GM12878 (cell line): ENCODE measurements around the gene MGARP. TPM values are rescaled to one million over a fixed set of nuclear protein-coding genes. Genes with fewer than 3 reads are reported as not detected.

Experiments
- ATAC-seq: fragments of 200-7000 bp; cut with Tn5 transposase; 3 replicates; pipeline ENCODE4 v1.9.1; 2020; ENCODE audit warnings: mild to moderate bottlenecking, moderate library complexity
- BruUV-seq: library from RNA; stranded (reverse); fragments of 400-500 nt; replicated peaks from 2 replicates; lab custom pipeline; 2021; lab: Mats Ljungman, UMichigan
- CTCF ChIA-PET: fragments of 300-600 bp; sonication (Branson Sonifier 250); formaldehyde crosslinking; extraction: SDS; loops from one replicate; lab custom pipeline; 2021; ENCODE audit warnings: inconsistent platforms; lab: Yijun Ruan, JAX
- POLR2A ChIA-PET: fragments of 350-600 bp; formaldehyde crosslinking; extraction: SDS; loops from one replicate; lab custom pipeline; 2021; ENCODE audit warnings: inconsistent platforms; lab: Charles Lee
- RAD21 ChIA-PET: fragments of 300-600 bp; sonication (Branson Sonifier 250); formaldehyde crosslinking; loops from one replicate; lab custom pipeline; 2023; ENCODE audit warnings: antibody characterized with exemption; ENCODE audit not compliant: unreplicated experiment; lab: Charles Lee
- SMC1A ChIA-PET: fragments of 300-600 bp; sonication (Branson Sonifier 250); formaldehyde crosslinking; loops from one replicate; lab custom pipeline; 2023; ENCODE audit not compliant: unreplicated experiment, uncharacterized antibody; lab: Charles Lee
- DNase-seq: peaks from one replicate; pipeline ENCODE4 v3.0.0-alpha.2; 2011; ENCODE audit warnings: low read depth, low spot score
- FAIRE-seq: peaks from 3 replicates; lab custom pipeline; 2011; peaks lifted over from hg19 to GRCh38; lab: Jason Lieb, UNC
- H2AFZ ChIP-seq: 2 replicates; pipeline ENCODE4 v1.6.0; 2011; ENCODE audit warnings: low read depth, low read length, control low read depth; ENCODE audit not compliant: control insufficient read depth
- H3K27ac ChIP-seq: 2 replicates; pipeline ENCODE4 v1.5.1; 2011; ENCODE audit warnings: control low read depth; ENCODE audit not compliant: control insufficient read depth, insufficient read depth
- H3K27me3 ChIP-seq, 2 experiments: replicated peaks in 1 of 2; 2 replicates each; pipeline versions ENCODE4 v1.6.0 to v1.6.1; 2011; ENCODE audit warnings: low read length in 1 of 2; ENCODE audit not compliant: control insufficient read depth in 2 of 2, insufficient read depth in 2 of 2
- H3K36me3 ChIP-seq, 2 experiments: 2 replicates each; pipeline ENCODE4 v1.5.1; 2011; ENCODE audit warnings: low read length in 1 of 2; ENCODE audit not compliant: control insufficient read depth in 2 of 2, insufficient read depth in 2 of 2
- H3K4me1 ChIP-seq: 2 replicates; pipeline ENCODE4 v1.6.1; 2011; ENCODE audit warnings: mild to moderate bottlenecking, low read length, moderate library complexity, mixed read lengths; ENCODE audit not compliant: control insufficient read depth, insufficient read depth
- H3K4me2 ChIP-seq: 2 replicates; pipeline ENCODE4 v1.6.0; 2011; ENCODE audit warnings: control low read depth; ENCODE audit not compliant: control insufficient read depth, insufficient read depth
- H3K4me3 ChIP-seq: fragments of 200-600 bp; sonication (generic); 2 replicates; pipeline ENCODE4 v1.5.1; 2016
- H3K79me2 ChIP-seq: 2 replicates; pipeline ENCODE4 v1.6.0; 2011; ENCODE audit warnings: low read length; ENCODE audit not compliant: control insufficient read depth, insufficient read depth
- H3K9ac ChIP-seq: 2 replicates; pipeline ENCODE4 v1.8.0; 2011; ENCODE audit warnings: low read length, control low read depth, mixed read lengths; ENCODE audit not compliant: control insufficient read depth, insufficient read depth
- H3K9me3 ChIP-seq: replicated peaks from 3 replicates; pipeline ENCODE4 v1.5.1; 2011; ENCODE audit warnings: mild to moderate bottlenecking, low read length; ENCODE audit not compliant: control insufficient read depth, insufficient read depth
- H4K20me1 ChIP-seq: 2 replicates; pipeline ENCODE4 v1.6.0; 2011; ENCODE audit not compliant: control insufficient read depth, insufficient read depth
- CBX5 ChIP-seq: sonication (generic); IDR thresholded peaks from 2 replicates; pipeline ENCODE4 v1.6.1; 2016; ENCODE audit warnings: low read depth, moderate library complexity, mild to moderate bottlenecking, inconsistent platforms
- DPF2 ChIP-seq: fragments of 450-650 bp; IDR thresholded peaks from 2 replicates; pipeline ENCODE4 v1.6.1; 2017; ENCODE audit warnings: mild to moderate bottlenecking
- EGR1 ChIP-seq, 2 experiments: IDR thresholded peaks; 1 replicate in 1 of 2; 2 replicates in 1 of 2; pipeline ENCODE4 v1.6.1; 2011 to 2012; ENCODE audit warnings: low read depth in 2 of 2, low read length in 2 of 2, borderline replicate concordance in 1 of 2, mild to moderate bottlenecking in 1 of 2, moderate library complexity in 1 of 2
- FOXM1 ChIP-seq: IDR thresholded peaks from 2 replicates; pipeline ENCODE4 v1.6.1; 2012; ENCODE audit warnings: low read depth, mild to moderate bottlenecking, inconsistent platforms, low read length, moderate library complexity
- MYC ChIP-seq: IDR thresholded peaks from 2 replicates; pipeline ENCODE4 v1.6.1; 2011; ENCODE audit warnings: mild to moderate bottlenecking, low read length, moderate library complexity, inconsistent platforms; ENCODE audit not compliant: insufficient read depth, insufficient replicate concordance, insufficient read length, severe bottlenecking
- WRNIP1 ChIP-seq: IDR thresholded peaks from 2 replicates; pipeline ENCODE4 v1.6.1; 2011; ENCODE audit warnings: low read depth, low read length, improper control_type of control experiment, borderline replicate concordance
- in situ Hi-C: fragments of 300-500 bp; cut with MboI; formaldehyde crosslinking; loops from 9 replicates; pipeline ENCODE4 v1.14.3; 2018; ENCODE audit warnings: mixed read lengths
- intact Hi-C: fragments of 100-400 bp; cut with micrococcal nuclease; formaldehyde crosslinking; loops from one replicate; pipeline ENCODE4 v1.14.2; 2022; ENCODE audit not compliant: unreplicated experiment
- polyA plus RNA-seq, 11 experiments: library from polyadenylated mRNA; depleted of rRNA in 4 of 11; unstranded in 6 of 11; stranded (reverse) in 5 of 11; fragments of >200 nt; fragmentation: Nextera tagmentation in 4 of 11; fragmentation: Illumina TruSeq in 1 of 11; extraction: Ambion mirVana in 4 of 11; extraction: Trizol in 1 of 11; gene quantifications; 1 replicate in 1 of 11; 2 replicates in 10 of 11; pipeline versions ENCODE4 v1.2.1 to v1.2.3, GENCODE V29; 2011 to 2016; ENCODE audit warnings: inconsistent platforms in 2 of 11, missing spikeins in 2 of 11, low read depth in 1 of 11
- total RNA-seq, 4 experiments: library from RNA; depleted of rRNA in 3 of 4; stranded (reverse); fragments of >200 nt in 3 of 4; fragmentation: Illumina TruSeq in 1 of 4; extraction: Trizol in 1 of 4; gene quantifications; 2 replicates each; pipeline versions ENCODE4 v1.2.1 to v1.2.3, GENCODE V29; 2013 to 2021
- TF ChIP-seq, protein P1 (sequence below), 3 experiments: IDR thresholded peaks in 2 of 3; conservative IDR thresholded peaks in 1 of 3; 2 replicates each; pipeline ENCODE4 v1.5.1; 2011; ENCODE audit warnings: low read depth in 3 of 3, low read length in 3 of 3, mild to moderate bottlenecking in 3 of 3, control low read depth in 2 of 3, moderate library complexity in 2 of 3, inconsistent platforms in 1 of 3, mixed read lengths in 1 of 3; ENCODE audit not compliant: control insufficient read depth in 2 of 3, insufficient read depth in 1 of 3; ENCODE audit errors: extremely low read depth in 1 of 3
- TF ChIP-seq, protein P2 (sequence below): fragments of 150-350 bp; IDR thresholded peaks from 2 replicates; pipeline ENCODE4 v1.6.1; 2014; ENCODE audit warnings: mild to moderate bottlenecking, low read depth, low read length
- TF ChIP-seq, protein P3 (sequence below): IDR thresholded peaks from 2 replicates; pipeline ENCODE4 v1.6.1; 2012; ENCODE audit warnings: low read depth, low read length, improper control_type of control experiment

MGARP gene
- total and polyA plus RNA-seq, 10 of the 15 experiments (the other 5 are each of a cell fraction or from before 2014, with no cell fraction given) = 0.04 to 0.23 (median 0.08) TPM; not detected in 7

DNA sequence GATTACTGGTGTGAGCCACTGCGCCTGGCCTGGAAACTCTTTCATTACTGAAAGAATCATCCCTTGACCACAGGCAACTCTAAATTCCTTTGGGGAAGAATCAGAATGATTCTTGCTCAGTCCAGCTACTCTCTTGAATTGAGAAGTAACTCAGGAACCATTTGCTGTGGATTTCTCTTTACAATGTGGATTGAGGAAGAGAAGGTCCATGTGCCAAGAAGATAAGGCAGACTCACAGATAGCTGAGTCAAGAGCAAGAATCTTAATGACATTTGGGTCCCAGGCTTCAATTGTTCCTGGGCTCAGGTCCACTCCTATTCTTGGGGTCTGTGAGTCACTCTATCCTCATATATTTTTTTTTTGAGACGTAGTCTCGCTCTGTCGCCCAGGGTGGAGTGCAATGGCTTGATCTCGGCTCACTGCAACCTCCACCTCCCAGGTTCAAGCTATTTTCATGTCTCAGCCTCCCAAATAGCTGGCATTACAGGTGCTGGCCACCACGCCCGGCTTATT, 6.2 kb upstream of the MGARP start (continued):
- TF ChIP-seq DPF2 = no peak

DNA sequence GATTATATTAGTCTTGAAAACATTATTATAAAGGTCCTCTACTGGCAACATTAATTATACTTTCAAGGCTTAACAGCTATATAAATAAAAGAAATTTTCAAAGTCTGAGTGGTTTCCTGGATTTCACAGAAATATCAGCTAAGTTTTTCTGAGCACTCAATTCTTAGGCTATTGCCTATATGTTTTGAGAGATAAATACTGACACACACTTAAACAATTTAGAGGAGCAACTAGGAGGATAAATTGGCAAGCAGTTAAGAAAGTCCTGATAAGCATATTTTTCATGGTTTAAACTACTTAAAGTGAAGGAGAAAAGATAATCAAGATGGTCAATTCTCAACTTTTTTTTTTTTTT, 2.7 kb upstream of the MGARP start:
- Histone ChIP-seq H3K36me3 (no peaks in the 10 kb centered on the region), H3K27ac (no peak overlapping the region), H3K4me3 (no peak overlapping the region), H3K9ac (no peak overlapping the region), H4K20me1 (no peaks in the 10 kb centered on the region), H3K27me3 (peaks cover 8 to 13% of the 10 kb centered on the region in 2 experiments), H3K79me2 (no peaks in the 10 kb centered on the region), H3K4me1 (no peaks in the 10 kb centered on the region), H3K4me2 (no peak overlapping the region), H2AFZ (no peak overlapping the region), H3K9me3 (peaks cover 2% of the 10 kb centered on the region; the same call in 2 of the 3 replicates)
- ATAC-seq (no peak), FAIRE-seq (no peak), DNase-seq (no peak)
- intact Hi-C loops = no loop called here
- ChIA-PET SMC1A (interaction anchor here (1.5 kb wide), 1 partner anchor 13 kb away, joined by 3 read pairs; no protein-coding TSS in a partner anchor), POLR2A (no interaction called here), CTCF (interaction anchor here (0.7 to 2.0 kb wide), 2 partner anchors 13 to 55 kb away, joined by 3 to 9 read pairs; no protein-coding TSS in a partner anchor), RAD21 (no interaction called here)
- TF ChIP-seq, protein P1, sequence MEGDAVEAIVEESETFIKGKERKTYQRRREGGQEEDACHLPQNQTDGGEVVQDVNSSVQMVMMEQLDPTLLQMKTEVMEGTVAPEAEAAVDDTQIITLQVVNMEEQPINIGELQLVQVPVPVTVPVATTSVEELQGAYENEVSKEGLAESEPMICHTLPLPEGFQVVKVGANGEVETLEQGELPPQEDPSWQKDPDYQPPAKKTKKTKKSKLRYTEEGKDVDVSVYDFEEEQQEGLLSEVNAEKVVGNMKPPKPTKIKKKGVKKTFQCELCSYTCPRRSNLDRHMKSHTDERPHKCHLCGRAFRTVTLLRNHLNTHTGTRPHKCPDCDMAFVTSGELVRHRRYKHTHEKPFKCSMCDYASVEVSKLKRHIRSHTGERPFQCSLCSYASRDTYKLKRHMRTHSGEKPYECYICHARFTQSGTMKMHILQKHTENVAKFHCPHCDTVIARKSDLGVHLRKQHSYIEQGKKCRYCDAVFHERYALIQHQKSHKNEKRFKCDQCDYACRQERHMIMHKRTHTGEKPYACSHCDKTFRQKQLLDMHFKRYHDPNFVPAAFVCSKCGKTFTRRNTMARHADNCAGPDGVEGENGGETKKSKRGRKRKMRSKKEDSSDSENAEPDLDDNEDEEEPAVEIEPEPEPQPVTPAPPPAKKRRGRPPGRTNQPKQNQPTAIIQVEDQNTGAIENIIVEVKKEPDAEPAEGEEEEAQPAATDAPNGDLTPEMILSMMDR (IDR thresholded peaks at IDR 0.05 in 2 of 3, conservative IDR thresholded peaks at IDR 0.05 in 1 of 3; ENCODE audit: control insufficient read depth in 2 of 3, extremely low read depth in 1 of 3, insufficient read depth in 1 of 3, low read depth in 3 of 3, low read length in 3 of 3) = no peak
- TF ChIP-seq CBX5 (no peak), WRNIP1 (no peak), MYC (no peak), FOXM1 (no peak), EGR1 (IDR thresholded peaks at IDR 0.05; ENCODE audit: borderline replicate concordance in 1 of 2, low read depth in 2 of 2, low read length in 2 of 2) (no peak)
- TF ChIP-seq, protein P2, sequence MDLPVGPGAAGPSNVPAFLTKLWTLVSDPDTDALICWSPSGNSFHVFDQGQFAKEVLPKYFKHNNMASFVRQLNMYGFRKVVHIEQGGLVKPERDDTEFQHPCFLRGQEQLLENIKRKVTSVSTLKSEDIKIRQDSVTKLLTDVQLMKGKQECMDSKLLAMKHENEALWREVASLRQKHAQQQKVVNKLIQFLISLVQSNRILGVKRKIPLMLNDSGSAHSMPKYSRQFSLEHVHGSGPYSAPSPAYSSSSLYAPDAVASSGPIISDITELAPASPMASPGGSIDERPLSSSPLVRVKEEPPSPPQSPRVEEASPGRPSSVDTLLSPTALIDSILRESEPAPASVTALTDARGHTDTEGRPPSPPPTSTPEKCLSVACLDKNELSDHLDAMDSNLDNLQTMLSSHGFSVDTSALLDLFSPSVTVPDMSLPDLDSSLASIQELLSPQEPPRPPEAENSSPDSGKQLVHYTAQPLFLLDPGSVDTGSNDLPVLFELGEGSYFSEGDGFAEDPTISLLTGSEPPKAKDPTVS = no peak
- TF ChIP-seq, protein P3, sequence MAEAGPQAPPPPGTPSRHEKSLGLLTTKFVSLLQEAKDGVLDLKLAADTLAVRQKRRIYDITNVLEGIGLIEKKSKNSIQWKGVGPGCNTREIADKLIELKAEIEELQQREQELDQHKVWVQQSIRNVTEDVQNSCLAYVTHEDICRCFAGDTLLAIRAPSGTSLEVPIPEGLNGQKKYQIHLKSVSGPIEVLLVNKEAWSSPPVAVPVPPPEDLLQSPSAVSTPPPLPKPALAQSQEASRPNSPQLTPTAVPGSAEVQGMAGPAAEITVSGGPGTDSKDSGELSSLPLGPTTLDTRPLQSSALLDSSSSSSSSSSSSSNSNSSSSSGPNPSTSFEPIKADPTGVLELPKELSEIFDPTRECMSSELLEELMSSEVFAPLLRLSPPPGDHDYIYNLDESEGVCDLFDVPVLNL = no peak
- BruUV-seq = no TSS peak
- in situ Hi-C loops = no loop called here
